HFFc6 (cell line): Measurements from ENCODE around the gene EXOC6. TPM values are rescaled to one million over a fixed set of nuclear protein-coding genes. Genes with fewer than 3 reads are reported as not detected.
"Not testable (repeated sequence)": the region's sequence is repeated elsewhere in the genome, so short reads cannot be mapped to it uniquely, and the experiment has no call there.

ENCODE experiments used
- DNase-seq: peaks from one replicate; pipeline ENCODE4 v3.0.0-alpha.2; 2018
- H3K27ac Mint-ChIP-seq: 2 replicates; pipeline ENCODE4 v1.8.0; 2020; ENCODE audit warnings: mild to moderate bottlenecking, mixed read lengths
- H3K27me3 Mint-ChIP-seq: 2 replicates; pipeline ENCODE4 v1.8.0; 2021; ENCODE audit warnings: mild to moderate bottlenecking, moderate library complexity, mixed read lengths; ENCODE audit not compliant: insufficient read depth
- H3K36me3 Mint-ChIP-seq: 2 replicates; pipeline ENCODE4 v1.8.0; 2021; ENCODE audit warnings: low read depth, mixed read lengths
- H3K4me1 Mint-ChIP-seq: 2 replicates; pipeline ENCODE4 v1.8.0; 2020; ENCODE audit warnings: low read depth, mixed read lengths
- H3K4me3 Mint-ChIP-seq: 2 replicates; pipeline ENCODE4 v1.8.0; 2020; ENCODE audit warnings: mild to moderate bottlenecking, moderate library complexity, mixed read lengths
- H3K9me3 Mint-ChIP-seq: 2 replicates; pipeline ENCODE4 v1.8.0; 2020; ENCODE audit warnings: mild to moderate bottlenecking, mixed read lengths
- total RNA-seq, 6 experiments: library from RNA; stranded (reverse); fragmentation: NEBNext Ultra II Directional; extraction: Animal tissue kit (Norgen Biotek cat#: 25700); gene quantifications; 2 replicates in 1 of 6; 3 replicates in 5 of 6; pipeline ENCODE4 v1.2.3, GENCODE V29; 2021
- TF ChIP-seq, protein P1 (sequence below): fragments of 200-600 bp; sonication (generic); IDR thresholded peaks from 2 replicates; pipeline ENCODE4 v1.5.0; 2021; ENCODE audit warnings: antibody characterized with exemption, mild to moderate bottlenecking

EXOC6 gene
- total RNA-seq, 6 experiments from 2014 or later = 5.7 to 8.6 (median 6.3) TPM

DNA sequence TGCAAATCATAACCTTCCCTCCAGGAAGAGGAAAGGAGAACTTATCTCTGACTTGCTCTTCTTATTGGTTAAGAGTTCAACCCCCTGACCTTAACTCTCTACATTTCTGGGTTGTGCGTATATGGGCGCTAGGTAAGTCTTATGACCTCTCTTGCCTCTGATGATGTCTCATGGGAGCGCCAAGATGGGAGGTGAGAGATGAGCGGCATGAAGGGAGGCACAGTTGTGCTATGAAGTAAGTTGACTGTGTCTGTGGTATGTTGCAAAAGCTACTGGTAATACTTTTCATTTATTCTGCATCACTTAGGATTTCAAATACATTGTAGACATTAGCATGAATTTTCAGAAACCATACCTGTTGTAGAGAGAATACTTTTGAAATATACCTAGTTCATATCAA lies 59.0 kb downstream of the EXOC6 start:
- H3K4me3 Mint-ChIP-seq = no peak overlapping the region
- H3K36me3 Mint-ChIP-seq = no peaks in the 10 kb centered on the region
- H3K27ac Mint-ChIP-seq = no peak overlapping the region
- TF ChIP-seq, protein P1, sequence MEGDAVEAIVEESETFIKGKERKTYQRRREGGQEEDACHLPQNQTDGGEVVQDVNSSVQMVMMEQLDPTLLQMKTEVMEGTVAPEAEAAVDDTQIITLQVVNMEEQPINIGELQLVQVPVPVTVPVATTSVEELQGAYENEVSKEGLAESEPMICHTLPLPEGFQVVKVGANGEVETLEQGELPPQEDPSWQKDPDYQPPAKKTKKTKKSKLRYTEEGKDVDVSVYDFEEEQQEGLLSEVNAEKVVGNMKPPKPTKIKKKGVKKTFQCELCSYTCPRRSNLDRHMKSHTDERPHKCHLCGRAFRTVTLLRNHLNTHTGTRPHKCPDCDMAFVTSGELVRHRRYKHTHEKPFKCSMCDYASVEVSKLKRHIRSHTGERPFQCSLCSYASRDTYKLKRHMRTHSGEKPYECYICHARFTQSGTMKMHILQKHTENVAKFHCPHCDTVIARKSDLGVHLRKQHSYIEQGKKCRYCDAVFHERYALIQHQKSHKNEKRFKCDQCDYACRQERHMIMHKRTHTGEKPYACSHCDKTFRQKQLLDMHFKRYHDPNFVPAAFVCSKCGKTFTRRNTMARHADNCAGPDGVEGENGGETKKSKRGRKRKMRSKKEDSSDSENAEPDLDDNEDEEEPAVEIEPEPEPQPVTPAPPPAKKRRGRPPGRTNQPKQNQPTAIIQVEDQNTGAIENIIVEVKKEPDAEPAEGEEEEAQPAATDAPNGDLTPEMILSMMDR = no peak
- H3K4me1 Mint-ChIP-seq = no peaks in the 10 kb centered on the region
- H3K9me3 Mint-ChIP-seq = no peaks in the 10 kb centered on the region
- H3K27me3 Mint-ChIP-seq = no peaks in the 10 kb centered on the region; the same call in 1 of the 2 replicates
- DNase-seq = no peak

DNA sequence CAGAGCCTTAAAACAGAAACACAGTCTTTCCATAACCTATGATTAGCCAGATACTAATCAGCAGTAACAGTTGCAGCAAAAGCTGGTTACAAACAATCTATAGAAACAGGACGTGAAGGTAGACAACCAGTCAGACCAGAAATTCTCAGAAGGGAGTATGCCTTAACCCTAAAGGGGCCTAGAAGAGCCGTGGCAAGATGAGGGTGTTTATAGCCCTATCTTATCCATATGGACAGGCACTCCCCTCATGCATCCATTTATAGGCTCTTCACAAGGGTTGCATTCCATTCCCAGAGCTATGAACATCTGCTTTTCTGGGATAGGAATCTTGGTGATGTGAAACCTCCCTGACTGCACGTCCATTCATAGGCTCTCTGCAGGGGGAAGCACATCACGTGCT lies 64.3 kb downstream of the EXOC6 start:
- DNase-seq, H3K27ac Mint-ChIP-seq, H3K4me3 Mint-ChIP-seq, H3K36me3 Mint-ChIP-seq, H3K27me3 Mint-ChIP-seq, H3K9me3 Mint-ChIP-seq, H3K4me1 Mint-ChIP-seq: not testable (repeated sequence)

DNA sequence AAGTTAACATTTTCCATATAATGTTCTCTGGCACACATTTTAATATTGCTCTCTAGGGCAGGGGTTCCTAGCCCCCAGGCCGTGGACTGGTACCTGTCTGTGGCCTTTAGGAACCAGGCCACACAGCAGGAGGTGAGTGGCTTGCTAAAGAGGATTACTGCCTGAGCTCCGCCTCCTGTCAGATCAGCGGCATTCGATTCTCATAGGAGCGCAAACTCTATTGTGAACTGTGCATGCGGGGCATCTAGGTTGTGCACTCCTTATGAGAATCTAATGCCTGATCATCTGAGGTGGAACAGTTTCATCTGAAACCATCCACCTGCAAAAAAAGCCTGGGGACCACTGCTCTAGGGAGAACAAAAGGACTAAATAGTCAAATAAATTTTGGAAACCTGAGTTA lies 65.7 kb downstream of the EXOC6 start:
- no peak overlapping the region for H3K27ac Mint-ChIP-seq
- no peaks in the 10 kb centered on the region for H3K4me1 Mint-ChIP-seq
- H3K36me3 Mint-ChIP-seq = no peaks in the 10 kb centered on the region
- no peaks in the 10 kb centered on the region for H3K9me3 Mint-ChIP-seq
- H3K4me3 Mint-ChIP-seq = no peak overlapping the region
- TF ChIP-seq, protein P1 = no peak
- H3K27me3 Mint-ChIP-seq = peaks cover under 1% of the 10 kb centered on the region; the same call in 1 of the 2 replicates
- DNase-seq = no peak

DNA sequence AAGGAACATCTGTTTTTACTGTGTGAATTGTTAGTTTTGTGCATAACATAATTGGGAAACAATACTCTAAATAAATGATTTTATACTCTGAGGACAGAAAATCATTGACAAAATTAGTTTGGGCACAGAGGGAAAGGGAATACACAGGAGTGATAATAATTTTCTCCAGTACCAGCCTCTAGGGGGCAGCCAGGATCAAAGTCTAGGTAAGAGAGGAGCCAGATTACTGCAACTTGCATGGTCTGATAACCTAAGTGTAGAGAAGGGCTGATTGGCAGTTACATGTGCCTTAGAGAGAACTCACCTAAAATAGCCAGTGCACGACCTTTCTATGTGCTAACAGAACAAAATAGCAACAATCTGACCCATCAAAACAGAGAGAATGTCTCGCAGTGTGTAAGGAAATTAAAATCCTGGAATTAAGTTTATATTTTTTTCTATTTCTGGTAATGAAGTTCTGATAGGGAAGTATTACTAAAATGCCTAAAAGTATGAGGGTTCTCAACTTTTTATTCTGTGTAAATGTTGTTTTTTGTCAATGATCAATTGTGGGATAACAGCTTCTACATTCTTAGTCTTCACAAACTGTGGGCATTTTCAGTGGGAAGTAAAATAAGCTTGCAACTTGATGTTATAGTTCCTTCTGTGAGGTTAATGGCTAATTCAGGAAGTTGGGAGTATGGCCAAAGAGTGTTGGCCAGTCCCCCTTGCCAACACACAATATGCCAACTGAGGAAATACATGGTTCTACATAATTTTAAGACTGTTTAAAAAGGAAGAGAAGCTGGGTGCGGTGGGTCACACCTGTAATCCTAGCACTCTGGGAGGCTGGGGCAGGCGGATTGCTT lies 66.4 kb downstream of the EXOC6 start:
- Mint-ChIP-seq H3K4me3 (no peak overlapping the region), H3K4me1 (no peaks in the 10 kb centered on the region), H3K9me3 (no peaks in the 10 kb centered on the region), H3K27ac (no peak overlapping the region), H3K36me3 (no peaks in the 10 kb centered on the region), H3K27me3 (peaks cover 2% of the 10 kb centered on the region; the same call in 1 of the 2 replicates)
- TF ChIP-seq, protein P1 = peak; percentile 86
- DNase-seq = peak; percentile 51

DNA sequence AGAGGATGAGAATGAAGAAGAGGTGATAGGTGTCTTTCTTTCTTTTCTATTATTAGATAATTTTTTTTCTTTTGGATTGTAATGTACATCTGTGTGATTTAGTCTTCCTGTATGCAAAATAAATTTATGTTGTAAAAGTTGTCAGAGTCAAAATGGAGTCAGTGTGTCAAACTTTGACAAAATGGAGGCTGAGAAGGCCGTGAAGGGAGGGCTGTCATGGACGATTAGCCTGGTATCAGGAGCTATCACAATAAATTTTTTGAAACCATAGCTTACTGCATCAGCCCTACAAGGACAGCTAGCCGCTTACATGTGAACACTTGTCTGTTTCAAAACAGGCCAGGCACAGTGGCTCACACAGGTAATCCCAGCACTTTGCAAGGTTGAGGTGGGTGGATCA lies 67.6 kb downstream of the EXOC6 start:
- Mint-ChIP-seq H3K4me3 (no peak overlapping the region), H3K9me3 (peaks cover 3% of the 10 kb centered on the region; the same call in 1 of the 2 replicates), H3K36me3 (peaks cover 8% of the 10 kb centered on the region), H3K4me1 (no peaks in the 10 kb centered on the region), H3K27ac (no peak overlapping the region), H3K27me3 (peaks cover 2% of the 10 kb centered on the region; the same call in 1 of the 2 replicates)
- TF ChIP-seq, protein P1 = no peak
- DNase-seq = no peak

DNA sequence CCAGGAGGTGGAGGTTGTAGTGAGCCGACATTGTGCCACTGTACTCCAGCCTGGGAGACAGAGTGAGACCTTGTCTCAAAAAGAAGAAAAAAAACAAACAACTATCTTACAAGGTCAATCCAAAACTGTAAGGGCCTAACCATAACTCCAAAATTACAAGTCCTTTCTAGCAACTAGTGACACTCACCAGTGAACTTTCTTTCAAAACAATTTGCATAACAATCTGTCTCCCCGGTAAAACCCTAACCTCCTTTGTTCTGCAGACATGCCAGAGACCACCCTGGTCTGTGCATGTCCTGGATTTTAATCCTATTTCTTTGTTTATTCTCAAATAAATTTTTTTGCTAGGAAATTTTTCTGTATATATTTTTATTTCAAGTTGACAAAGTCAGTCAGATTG lies 68.1 kb downstream of the EXOC6 start:
- peaks cover 7% of the 10 kb centered on the region; the same call in 1 of the 2 replicates for H3K9me3 Mint-ChIP-seq

More for the DNA sequence above, 68.1 kb downstream of the EXOC6 start:
- H3K27ac Mint-ChIP-seq = no peak overlapping the region
- no peak overlapping the region for H3K4me3 Mint-ChIP-seq
- peaks cover 2% of the 10 kb centered on the region; the same call in 1 of the 2 replicates for H3K27me3 Mint-ChIP-seq
- TF ChIP-seq, protein P1 = no peak
- peaks cover 12% of the 10 kb centered on the region for H3K36me3 Mint-ChIP-seq
- H3K4me1 Mint-ChIP-seq = no peaks in the 10 kb centered on the region
- no peak for DNase-seq
